HUES48 (cell line): Measurements from ENCODE around the gene NAB1.
"Not testable (repeated sequence)": the region's sequence is repeated elsewhere in the genome, so short reads cannot be mapped to it uniquely, and the experiment has no call there.

Source experiments
- H3K27ac ChIP-seq: one replicate; pipeline ENCODE4 v1.7.0; 2013; ENCODE audit warnings: low read depth, low read length, inconsistent platforms
- H3K27me3 ChIP-seq: 2 replicates; pipeline ENCODE4 v1.6.1; 2013; ENCODE audit warnings: mild to moderate bottlenecking, low read length; ENCODE audit not compliant: control insufficient read depth, insufficient read depth
- H3K36me3 ChIP-seq: 2 replicates; pipeline ENCODE4 v1.6.1; 2013; ENCODE audit warnings: low read length; ENCODE audit not compliant: control insufficient read depth, insufficient read depth
- H3K4me1 ChIP-seq: 2 replicates; pipeline ENCODE4 v1.6.1; 2013; ENCODE audit warnings: mild to moderate bottlenecking, low read length; ENCODE audit not compliant: control insufficient read depth, insufficient read depth
- H3K4me3 ChIP-seq: 2 replicates; pipeline ENCODE4 v1.5.1; 2013; ENCODE audit warnings: mild to moderate bottlenecking, low read depth, low read length
- H3K9ac ChIP-seq: 2 replicates; pipeline ENCODE4 v1.6.1; 2013; ENCODE audit warnings: mild to moderate bottlenecking, low read depth, low read length, moderate library complexity
- H3K9me3 ChIP-seq: 2 replicates; pipeline ENCODE4 v1.6.1; 2013; ENCODE audit warnings: low read length; ENCODE audit not compliant: control insufficient read depth, insufficient read depth

Gene NAB1, protein sequence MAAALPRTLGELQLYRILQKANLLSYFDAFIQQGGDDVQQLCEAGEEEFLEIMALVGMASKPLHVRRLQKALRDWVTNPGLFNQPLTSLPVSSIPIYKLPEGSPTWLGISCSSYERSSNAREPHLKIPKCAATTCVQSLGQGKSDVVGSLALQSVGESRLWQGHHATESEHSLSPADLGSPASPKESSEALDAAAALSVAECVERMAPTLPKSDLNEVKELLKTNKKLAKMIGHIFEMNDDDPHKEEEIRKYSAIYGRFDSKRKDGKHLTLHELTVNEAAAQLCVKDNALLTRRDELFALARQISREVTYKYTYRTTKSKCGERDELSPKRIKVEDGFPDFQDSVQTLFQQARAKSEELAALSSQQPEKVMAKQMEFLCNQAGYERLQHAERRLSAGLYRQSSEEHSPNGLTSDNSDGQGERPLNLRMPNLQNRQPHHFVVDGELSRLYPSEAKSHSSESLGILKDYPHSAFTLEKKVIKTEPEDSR

DNA sequence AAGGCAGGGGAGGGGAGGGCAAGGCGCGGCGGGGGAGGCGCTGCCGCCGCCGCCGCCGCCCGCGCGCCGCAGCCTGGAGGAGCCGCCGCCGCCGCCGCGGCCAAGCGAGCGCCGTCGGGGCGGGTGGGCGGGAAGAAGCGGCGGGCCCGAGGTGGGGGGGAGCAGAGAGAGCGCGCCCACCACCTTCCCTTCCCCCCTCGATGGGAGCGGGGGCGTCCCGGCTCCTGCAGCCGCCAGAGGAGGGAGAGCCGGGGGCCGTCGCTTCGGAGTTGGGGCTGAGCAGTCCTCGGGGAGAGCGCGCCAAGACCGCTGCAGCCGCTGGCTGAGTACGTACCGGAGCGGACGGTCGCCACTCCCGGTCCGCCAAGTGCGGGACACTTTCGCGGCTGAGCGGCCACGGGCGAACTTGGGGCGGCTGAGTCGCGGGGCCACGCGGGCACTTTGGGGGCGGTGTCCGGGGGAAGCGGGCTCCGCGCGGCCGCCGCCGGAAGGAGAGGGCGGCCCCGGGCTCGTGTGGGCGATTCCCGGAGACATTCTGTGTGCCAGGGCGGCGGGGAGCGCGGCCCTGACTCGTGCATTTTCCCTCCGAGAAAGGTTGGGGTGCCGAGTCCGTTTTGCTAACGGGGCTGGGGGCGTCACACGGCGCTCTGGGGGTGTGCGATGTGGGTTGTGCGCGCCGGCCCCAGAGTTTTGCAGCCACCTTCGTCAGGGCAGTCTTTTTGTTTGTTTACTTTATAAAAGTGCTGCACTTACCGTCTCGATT, at the start of gene NAB1:
TSS of gene NAB1 (plus strand) at position 49 of the 763 bp plus-strand sequence. CDS start 10,094 bp downstream, outside the sequence.
- Histone ChIP-seq H3K9me3 (no peaks in the 10 kb centered on the region), H3K27ac (peak within 1 kb of the TSS; percentile 63), H3K36me3 (no peaks in the 10 kb centered on the region), H3K9ac (peak within 1 kb of the TSS; percentile 59), H3K4me1 (peaks cover 22% of the 10 kb centered on the region; the same call in 1 of the 2 replicates), H3K4me3 (peak within 1 kb of the TSS; percentile 80), H3K27me3 (peaks cover 32% of the 10 kb centered on the region)

DNA sequence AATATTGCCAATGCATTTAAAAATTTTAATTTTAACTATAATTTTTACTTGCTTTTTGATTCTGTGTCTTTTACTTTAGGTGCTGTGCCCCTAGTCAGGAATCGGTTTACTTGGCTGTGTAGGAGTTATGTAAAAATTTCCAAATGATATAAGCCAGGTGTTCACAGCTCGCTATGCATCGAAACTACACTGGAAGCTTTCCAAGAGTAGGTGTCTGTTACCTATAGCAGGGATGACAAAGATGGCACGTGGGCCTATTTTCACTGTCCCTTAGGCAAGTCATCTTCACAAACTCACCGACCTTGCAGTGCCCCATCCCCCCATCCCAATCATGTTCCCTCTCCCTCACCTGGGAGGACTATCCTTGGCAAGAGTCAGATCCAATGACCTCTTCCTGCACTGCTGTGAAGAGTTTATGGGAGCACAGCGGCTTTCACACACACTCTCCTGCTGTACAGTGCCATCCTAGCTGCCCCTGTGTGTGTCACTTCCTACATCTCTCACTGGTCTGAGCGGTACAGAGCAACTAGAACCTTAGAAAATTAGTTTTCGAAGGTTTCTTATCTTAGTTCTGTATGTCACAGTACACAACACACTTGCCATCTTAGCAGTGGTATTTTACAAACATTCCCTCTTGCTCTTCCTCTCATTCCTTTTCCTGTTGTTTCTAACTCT, 49.2 kb upstream of the NAB1 start:
- Histone ChIP-seq H3K4me1 (no peaks in the 10 kb centered on the region), H3K9me3 (no peaks in the 10 kb centered on the region), H3K36me3 (no peaks in the 10 kb centered on the region), H3K27ac (no peak overlapping the region), H3K4me3 (no peak overlapping the region), H3K9ac (no peak overlapping the region), H3K27me3 (no peaks in the 10 kb centered on the region)

DNA sequence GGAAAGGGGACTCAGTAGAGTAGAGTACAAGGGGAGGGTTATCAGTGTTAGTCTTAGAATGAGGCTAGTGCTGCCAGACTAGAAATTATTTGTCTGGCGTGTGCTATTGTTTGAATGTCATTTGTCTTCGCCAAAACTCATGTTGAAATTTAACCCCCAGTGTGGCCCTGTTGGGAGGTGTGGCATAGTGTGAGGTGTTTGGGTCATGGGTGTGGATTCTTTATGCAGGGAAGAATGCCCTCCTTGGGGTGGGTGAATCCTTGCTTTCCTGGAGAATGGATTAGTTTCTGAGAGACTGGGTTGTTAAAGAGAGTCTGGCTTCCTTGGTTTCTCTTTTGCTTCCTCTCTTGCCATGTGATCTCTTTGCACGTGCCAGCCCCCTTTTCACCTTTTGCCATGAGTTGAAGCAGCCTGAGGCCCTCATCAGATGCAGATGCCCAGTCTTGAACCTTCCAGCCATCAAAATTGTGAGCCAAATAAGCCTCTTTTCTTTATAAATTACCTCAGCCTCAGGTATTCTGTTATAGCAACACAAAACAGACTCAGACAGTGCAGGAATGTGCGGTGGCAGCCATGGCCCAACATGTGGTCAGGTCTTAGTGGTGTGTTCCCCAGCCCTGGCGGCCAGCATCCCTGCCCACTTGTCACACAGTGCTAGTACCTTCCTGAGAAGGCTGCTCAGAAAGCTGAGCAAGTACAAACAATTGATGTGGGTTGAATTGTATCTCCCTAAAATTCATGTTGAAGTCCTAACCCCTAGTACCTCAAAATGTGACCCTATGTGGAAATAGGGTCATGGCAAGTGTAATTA, 48.4 kb upstream of the NAB1 start:
- no peaks in the 10 kb centered on the region for H3K4me1 ChIP-seq
- no peak overlapping the region for H3K4me3 ChIP-seq
- no peaks in the 10 kb centered on the region for H3K9me3 ChIP-seq
- no peak overlapping the region for H3K9ac ChIP-seq
- H3K27ac ChIP-seq: no peak overlapping the region
- no peaks in the 10 kb centered on the region for H3K36me3 ChIP-seq
- no peaks in the 10 kb centered on the region for H3K27me3 ChIP-seq

DNA sequence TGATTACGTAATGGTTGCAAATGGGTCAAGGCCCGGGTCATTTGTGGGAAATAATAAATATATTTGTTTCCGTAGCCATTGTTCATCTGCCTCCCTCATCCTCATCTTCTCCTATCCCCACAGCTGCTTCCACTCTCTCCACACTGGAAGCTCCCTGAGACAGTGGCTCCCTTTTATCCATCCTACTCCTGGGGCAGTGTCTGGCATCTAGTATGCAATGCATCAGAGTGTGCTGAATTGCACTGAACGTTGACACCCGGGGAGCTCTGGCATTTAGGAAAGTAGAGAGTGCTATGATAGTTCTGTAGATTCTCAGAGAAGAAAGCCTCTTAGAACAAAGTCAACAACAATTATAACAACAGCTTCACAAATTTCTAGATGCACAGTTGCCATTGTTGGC, 45.5 kb upstream of the NAB1 start:
- H3K27me3 ChIP-seq: no peaks in the 10 kb centered on the region
- H3K4me1 ChIP-seq: no peaks in the 10 kb centered on the region
- H3K9ac ChIP-seq: no peak overlapping the region
- H3K4me3 ChIP-seq: no peak overlapping the region
- H3K9me3 ChIP-seq: no peaks in the 10 kb centered on the region
- no peak overlapping the region for H3K27ac ChIP-seq
- no peaks in the 10 kb centered on the region for H3K36me3 ChIP-seq

DNA sequence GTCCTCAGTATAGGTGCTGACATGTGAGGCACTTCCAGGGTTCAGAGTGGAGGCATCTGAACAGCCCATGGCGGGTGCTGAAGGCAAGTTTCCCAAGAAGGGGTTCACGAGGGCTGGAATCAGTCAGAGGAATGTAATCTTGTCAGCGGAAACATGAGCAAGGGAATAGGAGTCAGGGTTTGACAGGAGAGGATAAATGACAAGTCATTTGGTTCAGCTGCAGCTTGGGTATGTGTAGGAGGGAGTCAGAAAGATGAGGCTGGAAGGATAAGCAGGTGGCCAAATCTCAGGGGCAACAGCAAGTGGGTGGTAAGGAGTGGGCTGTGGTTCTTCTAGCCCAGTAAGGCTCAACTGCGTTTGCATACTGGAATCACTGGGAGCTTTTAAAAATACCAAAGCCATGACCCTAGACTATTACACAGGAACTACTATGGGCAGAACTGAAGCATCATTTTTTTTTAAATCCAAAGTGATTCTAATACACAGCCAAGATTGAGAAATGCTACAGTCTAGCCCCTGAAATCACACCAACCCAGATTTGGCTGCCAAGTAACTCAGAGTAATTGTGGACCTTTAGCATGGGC, 41.8 kb upstream of the NAB1 start:
- no peaks in the 10 kb centered on the region; the same call in 1 of the 2 replicates for H3K9me3 ChIP-seq
- H3K4me1 ChIP-seq: no peaks in the 10 kb centered on the region
- H3K27ac ChIP-seq: no peak overlapping the region
- no peak overlapping the region for H3K9ac ChIP-seq
- H3K27me3 ChIP-seq: no peaks in the 10 kb centered on the region
- H3K36me3 ChIP-seq: no peaks in the 10 kb centered on the region
- no peak overlapping the region for H3K4me3 ChIP-seq

DNA sequence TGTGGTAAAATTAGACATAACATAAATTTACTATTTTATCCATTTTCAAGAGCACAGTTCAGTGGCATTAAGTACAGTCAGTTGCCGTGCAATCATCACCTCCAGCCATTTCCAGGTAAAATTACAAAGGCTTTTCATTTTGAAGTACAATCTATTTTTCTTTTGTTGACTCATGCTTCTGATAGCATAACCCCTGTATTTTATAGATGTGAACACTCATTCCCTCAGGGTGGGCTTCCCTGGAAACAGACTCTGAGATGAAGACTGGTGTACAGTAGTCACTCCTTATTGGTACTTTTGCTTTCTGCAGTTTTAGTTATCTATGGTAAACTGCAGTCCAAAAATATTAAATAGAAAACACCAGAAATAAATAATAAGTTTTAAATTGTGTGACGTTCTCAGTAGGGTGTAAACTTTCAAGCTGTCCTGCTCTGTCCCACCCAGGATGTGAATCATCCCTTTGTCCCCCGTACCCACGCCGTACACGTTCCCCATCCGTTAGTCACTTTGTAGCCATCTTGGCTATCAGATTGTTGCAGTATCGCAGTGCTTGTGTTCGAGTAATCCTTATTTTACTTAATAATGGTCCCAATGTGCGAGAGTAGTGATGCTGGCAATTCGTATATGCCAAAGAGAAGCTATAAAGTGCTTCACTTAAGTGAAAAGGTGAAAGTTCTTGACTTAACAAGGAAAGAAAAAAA, 41.1 kb upstream of the NAB1 start:
- Histone ChIP-seq H3K9ac (no peak overlapping the region), H3K36me3 (no peaks in the 10 kb centered on the region), H3K4me1 (no peaks in the 10 kb centered on the region), H3K9me3 (no peaks in the 10 kb centered on the region; the same call in 1 of the 2 replicates), H3K27ac (no peak overlapping the region), H3K4me3 (no peak overlapping the region), H3K27me3 (no peaks in the 10 kb centered on the region)

DNA sequence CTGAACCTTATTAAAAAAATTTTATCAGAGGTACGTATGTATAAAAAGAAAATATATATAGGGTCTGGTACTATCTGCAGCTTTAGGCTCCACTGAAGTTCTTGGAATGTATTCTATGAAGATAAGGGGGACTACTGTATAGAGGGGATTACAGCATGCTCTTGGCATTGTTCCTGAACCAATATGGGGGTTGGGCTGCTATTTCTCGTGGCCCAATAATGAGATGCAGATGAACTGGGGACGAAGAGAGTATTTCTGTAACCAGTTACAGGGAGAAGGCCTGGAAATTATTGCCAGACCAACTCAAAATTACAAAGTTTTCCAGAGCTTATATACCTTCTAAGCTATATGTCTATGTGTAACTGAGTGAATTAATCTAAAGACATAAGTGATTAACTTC, 40.0 kb upstream of the NAB1 start:
- H3K27me3 ChIP-seq, H3K4me1 ChIP-seq, H3K4me3 ChIP-seq, H3K27ac ChIP-seq, H3K9me3 ChIP-seq, H3K9ac ChIP-seq, H3K36me3 ChIP-seq: not testable (repeated sequence)

DNA sequence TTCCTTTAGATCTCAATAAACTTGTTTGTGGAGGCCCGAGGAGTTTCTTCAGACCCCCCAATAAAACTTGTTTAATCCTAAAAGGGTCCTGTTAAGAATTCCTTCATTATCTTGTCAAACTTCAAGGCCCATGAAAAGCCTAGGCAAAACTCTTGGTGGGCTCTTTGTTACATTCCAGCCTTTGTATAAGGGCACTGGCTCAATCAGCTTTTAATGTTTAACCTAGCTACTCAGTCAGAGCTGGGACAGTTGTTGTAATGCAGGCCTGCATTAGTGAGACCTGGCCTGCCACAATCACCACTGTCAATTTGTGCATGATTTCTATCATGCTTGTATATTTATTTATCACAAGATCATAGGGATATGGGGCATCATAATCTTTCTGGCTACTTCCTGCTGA, 39.5 kb upstream of the NAB1 start:
- not testable (repeated sequence) for H3K9ac ChIP-seq, H3K9me3 ChIP-seq, H3K27me3 ChIP-seq, H3K4me3 ChIP-seq, H3K4me1 ChIP-seq, H3K27ac ChIP-seq, H3K36me3 ChIP-seq

DNA sequence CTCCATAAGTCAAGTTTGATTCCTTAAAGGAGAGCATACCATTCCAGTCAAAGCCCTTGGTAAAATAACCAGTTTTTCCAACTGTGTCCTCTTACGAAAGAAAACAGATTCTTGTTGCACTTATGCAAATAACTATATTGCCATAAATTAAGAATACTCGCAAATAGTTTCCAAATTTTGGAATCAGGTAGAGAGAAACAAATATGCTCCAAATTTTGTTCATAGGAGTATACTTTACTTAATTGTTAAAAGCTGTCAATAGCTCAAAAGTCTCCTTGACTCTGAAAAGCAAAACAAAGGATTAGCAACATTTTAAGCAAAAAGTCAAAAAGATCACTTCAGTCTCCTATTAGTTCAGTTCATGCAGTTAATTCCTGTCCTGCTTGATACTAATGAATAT, 38.4 kb upstream of the NAB1 start:
- not testable (repeated sequence) for H3K27me3 ChIP-seq, H3K27ac ChIP-seq, H3K4me3 ChIP-seq, H3K36me3 ChIP-seq, H3K9me3 ChIP-seq, H3K9ac ChIP-seq
- H3K4me1 ChIP-seq: peaks cover 12% of the 10 kb centered on the region
